Osteoblast (primary cell): ENCODE measurements around the gene SLC26A1. TPM values are rescaled to one million over a fixed set of nuclear protein-coding genes. Genes with fewer than 3 reads are reported as not detected.

Experiments used
- DNase-seq: peaks from one replicate; pipeline ENCODE4 v3.0.0; 2011; ENCODE audit warnings: low spot score, mixed read lengths; ENCODE audit not compliant: insufficient read length; ENCODE audit errors: missing footprints
- H2AFZ ChIP-seq: 2 replicates; pipeline ENCODE4 v1.6.0; 2011; ENCODE audit warnings: mild to moderate bottlenecking, low read length
- H3K27ac ChIP-seq: 2 replicates; pipeline ENCODE4 v1.5.1; 2011; ENCODE audit warnings: mild to moderate bottlenecking, low read depth, low read length, moderate library complexity
- H3K27me3 ChIP-seq: 2 replicates; pipeline ENCODE4 v1.6.0; 2012; ENCODE audit warnings: mild to moderate bottlenecking, control low read depth, inconsistent platforms, low read length, moderate library complexity; ENCODE audit not compliant: insufficient read depth
- H3K36me3 ChIP-seq: 2 replicates; pipeline ENCODE4 v1.5.1; 2011; ENCODE audit warnings: mild to moderate bottlenecking, low read length, control low read depth, moderate library complexity; ENCODE audit not compliant: insufficient read depth
- H3K4me1 ChIP-seq: 2 replicates; pipeline ENCODE4 v1.5.1; 2011; ENCODE audit warnings: mild to moderate bottlenecking, low read length, control low read depth, moderate library complexity; ENCODE audit not compliant: insufficient read depth
- H3K4me2 ChIP-seq: 2 replicates; pipeline ENCODE4 v1.6.0; 2011; ENCODE audit warnings: mild to moderate bottlenecking, low read length; ENCODE audit not compliant: insufficient read depth
- H3K4me3 ChIP-seq: fragments of 200-600 bp; sonication (generic); 3 replicates; pipeline ENCODE4 v1.5.1; 2012; ENCODE audit warnings: mild to moderate bottlenecking, low read length, inconsistent platforms; ENCODE audit not compliant: insufficient read depth
- H3K79me2 ChIP-seq: 2 replicates; pipeline ENCODE4 v1.6.0; 2012; ENCODE audit warnings: mild to moderate bottlenecking, low read length, control low read depth, inconsistent platforms; ENCODE audit not compliant: insufficient read depth
- H3K9me3 ChIP-seq: 2 replicates; pipeline ENCODE4 v1.5.1; 2011; ENCODE audit warnings: low read depth, low read length, control low read depth
- H4K20me1 ChIP-seq: 2 replicates; pipeline ENCODE4 v1.6.0; 2012; ENCODE audit warnings: mild to moderate bottlenecking, low read length, control low read depth; ENCODE audit not compliant: insufficient read depth
- total RNA-seq: library from RNA; depleted of rRNA; stranded (reverse); fragments of >200 nt; gene quantifications from 2 replicates; pipeline ENCODE4 v1.2.3, GENCODE V29; 2012
- TF ChIP-seq, protein P1 (sequence below): IDR thresholded peaks from 2 replicates; pipeline ENCODE4 v1.5.1; 2011; ENCODE audit warnings: mild to moderate bottlenecking, low read depth, low read length, moderate library complexity; ENCODE audit errors: extremely low read depth

SLC26A1 gene
- total RNA-seq, 1 donor: 0.36 TPM

DNA sequence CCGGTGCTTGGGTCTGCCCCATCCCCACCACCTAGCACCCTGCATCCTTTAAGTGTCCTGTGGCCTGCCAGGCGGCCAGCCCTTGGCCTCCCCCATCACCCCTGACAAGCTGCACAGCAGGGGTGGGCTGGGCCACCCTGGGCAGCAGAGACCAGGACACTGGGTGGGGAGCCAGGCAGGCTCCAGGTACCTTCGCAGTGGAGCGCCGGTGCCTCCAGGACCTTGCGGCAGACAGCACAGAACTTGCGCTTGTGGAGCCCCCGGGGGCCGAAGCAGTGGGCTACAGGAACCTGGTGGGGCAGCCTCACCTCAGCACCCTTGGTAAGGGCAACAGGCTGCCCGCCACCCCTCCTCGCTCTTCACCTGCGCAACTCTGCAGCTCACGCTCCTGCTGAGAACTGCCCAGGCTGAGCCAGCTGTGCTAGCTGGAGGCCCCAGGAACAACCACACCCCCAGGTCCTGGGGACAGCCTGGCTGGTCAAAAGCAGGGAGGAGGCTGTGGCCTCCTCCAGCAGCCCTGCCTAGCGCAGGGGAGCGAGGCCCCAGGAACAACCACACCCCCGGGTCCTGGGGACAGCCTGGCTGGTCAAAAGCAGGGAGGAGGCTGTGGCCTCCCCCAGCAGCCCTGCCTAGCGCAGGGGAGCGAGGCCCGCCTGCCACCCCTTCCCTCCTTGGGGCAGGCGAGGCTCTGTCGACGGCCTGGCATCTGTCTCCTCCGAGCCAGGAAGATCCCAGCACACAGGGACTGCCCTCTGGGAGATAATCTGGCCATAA lies 24.4 kb downstream of the SLC26A1 start:
- peaks cover 30% of the 10 kb centered on the region for H4K20me1 ChIP-seq
- H3K4me1 ChIP-seq: peaks cover 9% of the 10 kb centered on the region
- DNase-seq: no peak
- no peak overlapping the region for H3K4me2 ChIP-seq
- H3K27ac ChIP-seq: no peak overlapping the region
- no peaks in the 10 kb centered on the region for H3K27me3 ChIP-seq
- peaks cover 21% of the 10 kb centered on the region for H3K79me2 ChIP-seq
- TF ChIP-seq, protein P1, sequence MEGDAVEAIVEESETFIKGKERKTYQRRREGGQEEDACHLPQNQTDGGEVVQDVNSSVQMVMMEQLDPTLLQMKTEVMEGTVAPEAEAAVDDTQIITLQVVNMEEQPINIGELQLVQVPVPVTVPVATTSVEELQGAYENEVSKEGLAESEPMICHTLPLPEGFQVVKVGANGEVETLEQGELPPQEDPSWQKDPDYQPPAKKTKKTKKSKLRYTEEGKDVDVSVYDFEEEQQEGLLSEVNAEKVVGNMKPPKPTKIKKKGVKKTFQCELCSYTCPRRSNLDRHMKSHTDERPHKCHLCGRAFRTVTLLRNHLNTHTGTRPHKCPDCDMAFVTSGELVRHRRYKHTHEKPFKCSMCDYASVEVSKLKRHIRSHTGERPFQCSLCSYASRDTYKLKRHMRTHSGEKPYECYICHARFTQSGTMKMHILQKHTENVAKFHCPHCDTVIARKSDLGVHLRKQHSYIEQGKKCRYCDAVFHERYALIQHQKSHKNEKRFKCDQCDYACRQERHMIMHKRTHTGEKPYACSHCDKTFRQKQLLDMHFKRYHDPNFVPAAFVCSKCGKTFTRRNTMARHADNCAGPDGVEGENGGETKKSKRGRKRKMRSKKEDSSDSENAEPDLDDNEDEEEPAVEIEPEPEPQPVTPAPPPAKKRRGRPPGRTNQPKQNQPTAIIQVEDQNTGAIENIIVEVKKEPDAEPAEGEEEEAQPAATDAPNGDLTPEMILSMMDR: no peak
- no peak overlapping the region for H3K4me3 ChIP-seq
- peaks cover 10% of the 10 kb centered on the region for H3K36me3 ChIP-seq
- H2AFZ ChIP-seq: no peak overlapping the region
- no peaks in the 10 kb centered on the region for H3K9me3 ChIP-seq

DNA sequence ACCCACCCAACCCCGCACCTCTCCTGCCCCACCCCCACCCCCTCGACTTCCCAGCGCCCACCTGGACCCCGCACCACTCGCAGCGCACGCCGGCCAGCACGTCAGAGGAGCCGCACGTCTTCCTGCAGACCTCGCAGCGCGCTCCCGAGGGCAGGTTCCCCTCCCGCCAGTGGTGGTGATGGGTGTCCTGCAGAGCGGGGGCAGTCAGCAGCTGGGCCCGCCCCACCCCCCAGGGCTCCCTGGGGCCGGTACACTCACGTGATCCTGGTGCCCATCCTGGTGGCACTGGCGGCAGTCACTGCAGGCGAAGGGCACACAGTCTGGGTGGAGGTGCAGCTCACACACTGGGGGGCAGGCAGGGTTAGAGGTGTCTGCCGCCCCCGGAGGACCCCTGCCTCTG lies 25.0 kb downstream of the SLC26A1 start:
- Histone ChIP-seq H2AFZ (no peak overlapping the region), H3K4me3 (no peak overlapping the region), H3K4me1 (peaks cover 9% of the 10 kb centered on the region), H3K79me2 (peaks cover 21% of the 10 kb centered on the region), H4K20me1 (peaks cover 30% of the 10 kb centered on the region), H3K9me3 (no peaks in the 10 kb centered on the region), H3K4me2 (no peak overlapping the region), H3K27ac (no peak overlapping the region), H3K27me3 (no peaks in the 10 kb centered on the region), H3K36me3 (peaks cover 10% of the 10 kb centered on the region)
- TF ChIP-seq, protein P1: no peak
- peak; percentile 93 for DNase-seq

DNA sequence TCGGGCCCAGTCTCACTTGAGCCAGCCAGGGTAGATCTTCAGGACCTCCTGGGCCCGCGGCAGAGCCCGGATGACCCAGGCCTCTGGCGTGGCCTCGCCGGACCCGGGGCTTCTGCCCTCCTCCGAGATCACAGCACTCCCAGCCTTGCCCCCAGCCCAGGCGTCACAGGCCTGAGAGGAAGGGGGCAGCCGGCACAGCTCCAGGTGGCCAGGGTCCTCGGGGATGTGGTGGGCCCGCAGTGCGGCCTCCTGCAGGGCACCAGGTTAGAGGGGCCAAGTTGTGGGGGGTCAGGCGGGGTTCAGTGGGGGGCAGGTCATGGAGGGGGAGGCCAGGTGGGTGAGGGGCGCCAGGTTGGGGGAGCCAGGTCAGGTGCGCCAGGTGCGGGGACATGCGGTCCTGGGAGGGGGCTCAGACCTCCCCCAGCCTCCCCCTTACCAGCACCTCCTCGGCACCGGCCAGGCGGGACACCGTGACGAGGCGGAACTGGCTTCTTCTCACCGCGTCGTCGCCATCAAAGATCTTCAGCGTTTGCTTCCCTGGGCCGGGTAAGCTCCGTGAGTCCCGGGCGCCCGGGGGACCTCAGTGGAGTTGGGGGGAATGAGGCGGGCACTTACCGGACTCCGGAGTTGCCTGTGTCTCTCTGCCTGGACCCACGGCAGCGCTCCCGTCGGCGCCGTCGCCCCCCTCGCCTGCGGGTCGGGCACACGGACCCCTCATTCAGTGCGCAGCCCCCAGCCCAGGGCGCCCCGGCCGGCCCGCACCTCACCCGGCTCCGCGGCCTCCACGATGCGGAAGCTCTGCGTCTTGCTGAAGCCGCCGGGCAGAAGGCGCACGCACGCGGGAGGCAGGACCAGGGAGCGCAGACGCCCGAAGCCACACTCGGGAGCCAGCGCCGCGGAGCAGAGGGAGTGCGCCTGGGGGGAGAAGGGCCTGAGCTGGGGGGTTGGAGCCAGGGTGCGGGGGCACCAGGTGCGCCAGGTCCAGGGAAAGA lies 25.8 kb downstream of the SLC26A1 start:
- DNase-seq: peak; percentile 84

More for the DNA sequence above, 25.8 kb downstream of the SLC26A1 start:
- no peak overlapping the region for H2AFZ ChIP-seq
- H4K20me1 ChIP-seq: peaks cover 28% of the 10 kb centered on the region
- H3K36me3 ChIP-seq: peaks cover 10% of the 10 kb centered on the region
- H3K79me2 ChIP-seq: peaks cover 21% of the 10 kb centered on the region
- H3K9me3 ChIP-seq: no peaks in the 10 kb centered on the region
- TF ChIP-seq, protein P1: no peak
- H3K4me3 ChIP-seq: no peak overlapping the region
- no peak overlapping the region for H3K27ac ChIP-seq
- H3K4me1 ChIP-seq: peaks cover 7% of the 10 kb centered on the region
- H3K4me2 ChIP-seq: no peak overlapping the region
- H3K27me3 ChIP-seq: no peaks in the 10 kb centered on the region
